Measurements from ENCODE around the gene CNDP2. TPM values are rescaled to one million over a fixed set of nuclear protein-coding genes. Genes with fewer than 3 reads are reported as not detected.

Gene CNDP2
- total and polyA plus RNA-seq, 2 experiments from 2014 or later: 40.5 to 72.2 TPM

- 97 to 98% methylated on average over 15 of the region's 15 CpGs for WGBS, 2 experiments (ENCODE audit: low coverage in 1 of 2, low lambda C conversion rate in 2 of 2, missing lambda C conversion rate in 2 of 2)
- H3K9me2 ChIP-seq (ENCODE audit: insufficient read depth): no peaks in the 10 kb centered on the region
- no peaks in the 10 kb centered on the region for H4K20me1 ChIP-seq (ENCODE audit: insufficient read depth)
- no peaks in the 10 kb centered on the region for H3K4me1 ChIP-seq (ENCODE audit: insufficient read depth)
- TF ChIP-seq EZH2 (IDR thresholded peaks at IDR 0.05; ENCODE audit: insufficient read depth, poor library complexity, severe bottlenecking) (no peak), EZH2phosphoT487 (IDR thresholded peaks at IDR 0.05; ENCODE audit: insufficient read depth, low read depth) (no peak)
- no peaks in the 10 kb centered on the region; the same call in 1 of the 2 replicates for H3K79me2 ChIP-seq (ENCODE audit: insufficient read depth)
- no peaks in the 10 kb centered on the region for H3K9me3 ChIP-seq (ENCODE audit: low read depth)
- H3K4me2 ChIP-seq (ENCODE audit: unreplicated experiment): no peak overlapping the region
- no peak overlapping the region for H3K4me3 ChIP-seq
- no peak overlapping the region for H3K27ac ChIP-seq
- no peak for DNase-seq
- H3F3A ChIP-seq (ENCODE audit: insufficient read depth): no peaks in the 10 kb centered on the region
- H2AFZ ChIP-seq: no peak overlapping the region
- no peaks in the 10 kb centered on the region; the same call in 1 of the 2 replicates for H3K36me3 ChIP-seq (ENCODE audit: low read depth)
- H3K9ac ChIP-seq: no peak overlapping the region
- H3K27me3 ChIP-seq (replicated peaks; ENCODE audit: insufficient read depth): no peaks in the 10 kb centered on the region
- in situ Hi-C loops (cut with MboI): no loop called here
These were observed 16.3 kb downstream of the CNDP2 start for GRCh38 chr18:74512321-74513053.

- DNase-seq: no peak
- 96 to 98% methylated on average over 26 of the region's 27 CpGs for WGBS, 2 experiments (ENCODE audit: low coverage in 1 of 2, low lambda C conversion rate in 2 of 2, missing lambda C conversion rate in 2 of 2)
- H4K20me1 ChIP-seq (ENCODE audit: insufficient read depth): no peaks in the 10 kb centered on the region
- no peak overlapping the region for H3K27ac ChIP-seq
- TF ChIP-seq EZH2phosphoT487 (IDR thresholded peaks at IDR 0.05; ENCODE audit: insufficient read depth, low read depth) (no peak), EZH2 (IDR thresholded peaks at IDR 0.05; ENCODE audit: insufficient read depth, poor library complexity, severe bottlenecking) (no peak)
- H2AFZ ChIP-seq: no peak overlapping the region
- no peak overlapping the region for H3K4me3 ChIP-seq
- H3K9me3 ChIP-seq (ENCODE audit: low read depth): no peaks in the 10 kb centered on the region
- H3F3A ChIP-seq (ENCODE audit: insufficient read depth): no peaks in the 10 kb centered on the region
- H3K36me3 ChIP-seq (ENCODE audit: low read depth): no peaks in the 10 kb centered on the region; the same call in 1 of the 2 replicates
- no peak overlapping the region for H3K9ac ChIP-seq
- no peaks in the 10 kb centered on the region for H3K27me3 ChIP-seq (replicated peaks; ENCODE audit: insufficient read depth)
- no peak overlapping the region for H3K4me2 ChIP-seq (ENCODE audit: unreplicated experiment)
- H3K9me2 ChIP-seq (ENCODE audit: insufficient read depth): no peaks in the 10 kb centered on the region
- no peaks in the 10 kb centered on the region; the same call in 1 of the 2 replicates for H3K79me2 ChIP-seq (ENCODE audit: insufficient read depth)
- no peaks in the 10 kb centered on the region for H3K4me1 ChIP-seq (ENCODE audit: insufficient read depth)
- in situ Hi-C loops (cut with MboI): no loop called here
These were observed 17.2 kb downstream of the CNDP2 start for GRCh38 chr18:74513149-74513882.

- no peak overlapping the region for H3K4me3 ChIP-seq
- H3F3A ChIP-seq (ENCODE audit: insufficient read depth): no peaks in the 10 kb centered on the region
- H2AFZ ChIP-seq: no peak overlapping the region
- H3K27me3 ChIP-seq (replicated peaks; ENCODE audit: insufficient read depth): no peaks in the 10 kb centered on the region
- no peak overlapping the region for H3K27ac ChIP-seq
- H3K4me2 ChIP-seq (ENCODE audit: unreplicated experiment): no peak overlapping the region
- no peaks in the 10 kb centered on the region for H3K4me1 ChIP-seq (ENCODE audit: insufficient read depth)
- H3K9me2 ChIP-seq (ENCODE audit: insufficient read depth): no peaks in the 10 kb centered on the region
- WGBS, 2 experiments (ENCODE audit: low coverage in 1 of 2, low lambda C conversion rate in 2 of 2, missing lambda C conversion rate in 2 of 2): 94 to 95% methylated on average over 8 of the region's 8 CpGs
- DNase-seq: no peak
- H3K9me3 ChIP-seq (ENCODE audit: low read depth): no peaks in the 10 kb centered on the region
- TF ChIP-seq EZH2phosphoT487 (IDR thresholded peaks at IDR 0.05; ENCODE audit: insufficient read depth, low read depth) (no peak), EZH2 (IDR thresholded peaks at IDR 0.05; ENCODE audit: insufficient read depth, poor library complexity, severe bottlenecking) (no peak)
- in situ Hi-C loops (cut with MboI): no loop called here
- no peak overlapping the region for H3K9ac ChIP-seq
- H3K36me3 ChIP-seq (ENCODE audit: low read depth): no peaks in the 10 kb centered on the region; the same call in 1 of the 2 replicates
- H3K79me2 ChIP-seq (ENCODE audit: insufficient read depth): no peaks in the 10 kb centered on the region
- no peaks in the 10 kb centered on the region for H4K20me1 ChIP-seq (ENCODE audit: insufficient read depth)
These were observed 17.7 kb downstream of the CNDP2 start for GRCh38 chr18:74513883-74514205.

- Histone ChIP-seq H3K4me2 (ENCODE audit: unreplicated experiment) (no peak overlapping the region), H3K36me3 (ENCODE audit: low read depth) (peaks cover 5% of the 10 kb centered on the region; the same call in 1 of the 2 replicates), H3K9ac (no peak overlapping the region), H3K4me3 (no peak overlapping the region), H3K9me3 (ENCODE audit: low read depth) (no peaks in the 10 kb centered on the region), H3K79me2 (ENCODE audit: insufficient read depth) (no peaks in the 10 kb centered on the region), H3K27ac (no peak overlapping the region), H3F3A (ENCODE audit: insufficient read depth) (no peaks in the 10 kb centered on the region), H3K4me1 (ENCODE audit: insufficient read depth) (no peaks in the 10 kb centered on the region), H3K27me3 (replicated peaks; ENCODE audit: insufficient read depth) (no peaks in the 10 kb centered on the region), H3K9me2 (ENCODE audit: insufficient read depth) (no peaks in the 10 kb centered on the region), H2AFZ (no peak overlapping the region), H4K20me1 (ENCODE audit: insufficient read depth) (no peaks in the 10 kb centered on the region)
- 98 to 99% methylated on average over 18 of the region's 18 CpGs for WGBS, 2 experiments (ENCODE audit: low coverage in 1 of 2, low lambda C conversion rate in 2 of 2, missing lambda C conversion rate in 2 of 2)
- in situ Hi-C loops (cut with MboI): no loop called here
- no peak for DNase-seq
- TF ChIP-seq EZH2 (IDR thresholded peaks at IDR 0.05; ENCODE audit: insufficient read depth, poor library complexity, severe bottlenecking): no peak
- TF ChIP-seq EZH2phosphoT487 (IDR thresholded peaks at IDR 0.05; ENCODE audit: insufficient read depth, low read depth): no peak
These were observed 18.8 kb downstream of the CNDP2 start for GRCh38 chr18:74514860-74515495.
